WERI-Rb-1 (cell line): Measurements from ENCODE around the gene CSTF3.

ENCODE experiments used
- DNase-seq: peaks from one replicate; pipeline ENCODE4 v3.0.0-alpha.2; 2020
- H3K27ac ChIP-seq: fragments of 250-450 bp; sonication (Bioruptor Pico); 2 replicates; pipeline ENCODE4 v1.5.1; 2020; ENCODE audit warnings: mild to moderate bottlenecking, moderate library complexity
- H3K27me3 ChIP-seq: fragments of 250-450 bp; sonication (Bioruptor Pico); 2 replicates; pipeline ENCODE4 v1.5.1; 2021; ENCODE audit warnings: mild to moderate bottlenecking, low read depth, moderate library complexity; ENCODE audit not compliant: insufficient read depth, severe bottlenecking
- H3K36me3 ChIP-seq: fragments of 250-450 bp; sonication (Bioruptor Pico); 2 replicates; pipeline ENCODE4 v1.5.1; 2020; ENCODE audit warnings: mild to moderate bottlenecking, moderate library complexity
- H3K4me3 ChIP-seq: 2 replicates; pipeline ENCODE4 v1.5.1; 2011; ENCODE audit warnings: low read depth, mild to moderate bottlenecking, control low read depth, low read length
- H3K9me3 ChIP-seq: fragments of 250-450 bp; sonication (Bioruptor Pico); 2 replicates; pipeline ENCODE4 v1.5.1; 2021; ENCODE audit warnings: mild to moderate bottlenecking, moderate library complexity; ENCODE audit not compliant: severe bottlenecking
- TF ChIP-seq, protein P1 (sequence below): IDR thresholded peaks from 2 replicates; pipeline ENCODE4 v1.5.1; 2011; ENCODE audit warnings: low read depth, mild to moderate bottlenecking, control low read depth, inconsistent platforms, low read length

CSTF3 gene

DNA sequence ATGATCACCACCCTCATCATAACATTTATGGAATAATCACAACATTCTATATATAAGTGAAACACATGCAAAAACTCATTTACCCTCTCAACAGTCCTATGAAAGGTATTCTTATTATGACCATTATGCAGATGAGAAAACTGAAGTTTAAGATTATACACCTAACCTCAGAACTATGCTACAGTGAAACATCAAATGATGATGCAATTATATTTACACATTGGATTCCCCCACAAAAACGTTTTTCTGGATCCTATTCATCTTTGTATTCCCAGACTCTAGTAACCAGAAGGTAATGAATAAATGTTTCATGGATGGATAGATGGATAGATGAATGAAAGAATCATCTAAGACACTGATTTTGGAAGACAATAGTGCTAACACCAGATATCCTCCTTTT is 67.1 kb downstream of the CSTF3 start:
- Histone ChIP-seq H3K27ac (no peak overlapping the region), H3K4me3 (no peak overlapping the region), H3K36me3 (peaks cover 69% of the 10 kb centered on the region), H3K27me3 (no peaks in the 10 kb centered on the region), H3K9me3 (no peaks in the 10 kb centered on the region)
- TF ChIP-seq, protein P1, sequence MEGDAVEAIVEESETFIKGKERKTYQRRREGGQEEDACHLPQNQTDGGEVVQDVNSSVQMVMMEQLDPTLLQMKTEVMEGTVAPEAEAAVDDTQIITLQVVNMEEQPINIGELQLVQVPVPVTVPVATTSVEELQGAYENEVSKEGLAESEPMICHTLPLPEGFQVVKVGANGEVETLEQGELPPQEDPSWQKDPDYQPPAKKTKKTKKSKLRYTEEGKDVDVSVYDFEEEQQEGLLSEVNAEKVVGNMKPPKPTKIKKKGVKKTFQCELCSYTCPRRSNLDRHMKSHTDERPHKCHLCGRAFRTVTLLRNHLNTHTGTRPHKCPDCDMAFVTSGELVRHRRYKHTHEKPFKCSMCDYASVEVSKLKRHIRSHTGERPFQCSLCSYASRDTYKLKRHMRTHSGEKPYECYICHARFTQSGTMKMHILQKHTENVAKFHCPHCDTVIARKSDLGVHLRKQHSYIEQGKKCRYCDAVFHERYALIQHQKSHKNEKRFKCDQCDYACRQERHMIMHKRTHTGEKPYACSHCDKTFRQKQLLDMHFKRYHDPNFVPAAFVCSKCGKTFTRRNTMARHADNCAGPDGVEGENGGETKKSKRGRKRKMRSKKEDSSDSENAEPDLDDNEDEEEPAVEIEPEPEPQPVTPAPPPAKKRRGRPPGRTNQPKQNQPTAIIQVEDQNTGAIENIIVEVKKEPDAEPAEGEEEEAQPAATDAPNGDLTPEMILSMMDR, result no peak
- no peak for DNase-seq

- no peak for DNase-seq
- TF ChIP-seq, protein P1, result no peak
- Histone ChIP-seq H3K27ac (no peak overlapping the region), H3K36me3 (peaks cover 55% of the 10 kb centered on the region), H3K27me3 (no peaks in the 10 kb centered on the region), H3K4me3 (no peak overlapping the region), H3K9me3 (no peaks in the 10 kb centered on the region)
These were observed 71.5 kb downstream of the CSTF3 start for GRCh38 chr11:33089776-33090175.

GRCh38 chr11:33086017-33086416 is 75.3 kb downstream of the CSTF3 start:
- Histone ChIP-seq H3K27me3 (no peaks in the 10 kb centered on the region), H3K4me3 (no peak overlapping the region), H3K9me3 (no peaks in the 10 kb centered on the region), H3K27ac (no peak overlapping the region), H3K36me3 (peaks cover 73% of the 10 kb centered on the region)
- DNase-seq, result no peak
- TF ChIP-seq, protein P1, result no peak

- H3K9me3 ChIP-seq, result no peaks in the 10 kb centered on the region
- TF ChIP-seq, protein P1, result no peak
- peaks cover 76% of the 10 kb centered on the region for H3K36me3 ChIP-seq
- no peak overlapping the region for H3K4me3 ChIP-seq
- no peak for DNase-seq
- no peaks in the 10 kb centered on the region for H3K27me3 ChIP-seq
- no peak overlapping the region for H3K27ac ChIP-seq
These were observed 77.4 kb downstream of the CSTF3 start for GRCh38 chr11:33083918-33084317.

GRCh38 chr11:33072465-33072864 is 88.8 kb downstream of the CSTF3 start:
- Histone ChIP-seq H3K36me3 (peaks cover 62% of the 10 kb centered on the region), H3K27me3 (no peaks in the 10 kb centered on the region), H3K9me3 (no peaks in the 10 kb centered on the region), H3K4me3 (no peak overlapping the region), H3K27ac (no peak overlapping the region)
- no peak for DNase-seq
- TF ChIP-seq, protein P1, result no peak

DNA sequence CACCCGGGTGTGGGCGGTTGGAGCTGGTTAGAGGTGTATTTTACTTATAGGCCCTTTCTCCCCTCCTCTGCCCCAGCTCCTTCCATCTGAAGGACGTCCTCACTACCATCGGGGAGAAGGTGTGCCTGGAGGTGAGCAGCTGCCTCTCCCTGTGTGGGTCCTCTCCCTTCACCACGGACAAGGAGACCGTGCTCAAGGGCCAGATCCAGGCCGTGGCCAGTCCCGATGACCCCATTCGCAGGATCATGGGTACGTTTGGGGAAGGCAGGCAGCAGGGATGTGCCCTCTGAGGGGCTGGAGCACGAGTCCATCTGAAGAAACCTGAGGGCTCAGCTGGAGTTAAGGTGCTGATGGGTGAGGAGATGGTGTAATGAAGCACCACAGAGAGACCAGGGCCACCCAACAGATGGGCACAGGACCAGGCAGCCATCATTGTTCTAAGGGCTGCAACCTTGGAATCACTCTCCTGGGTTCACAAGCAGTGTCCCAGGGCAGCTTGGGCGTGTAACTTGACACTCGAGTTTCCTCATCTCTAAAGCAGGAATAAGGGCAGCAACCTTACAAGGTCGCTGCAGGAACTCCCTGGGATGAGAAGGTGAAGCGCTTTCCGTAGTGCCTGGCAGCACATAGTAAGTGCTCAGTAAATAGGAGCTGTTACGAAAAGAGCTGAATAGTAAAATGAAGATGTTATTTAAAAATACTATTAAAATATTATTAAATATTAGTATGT is 92.5 kb downstream of the CSTF3 start:
- H3K27ac ChIP-seq, result no peak overlapping the region
- TF ChIP-seq, protein P1, result no peak
- H3K9me3 ChIP-seq, result no peaks in the 10 kb centered on the region
- peaks cover 44% of the 10 kb centered on the region for H3K36me3 ChIP-seq
- DNase-seq, result no peak
- H3K27me3 ChIP-seq, result no peaks in the 10 kb centered on the region
- H3K4me3 ChIP-seq, result no peak overlapping the region
